NCI-H1092 treated with DMSO at 0.1 percent for 48 hours (cell line): ENCODE data around the gene TECTB.

Source experiments
- DNase-seq: peaks from one replicate; lab custom pipeline; 2025; lab: John Stamatoyannopoulos, UW

TECTB gene

GRCh38 chr10:112274831-112275230 is 8.4 kb upstream of the TECTB start:
- no peak for DNase-seq

- no peak for DNase-seq
These were observed 7.5 kb upstream of the TECTB start for GRCh38 chr10:112275512-112276245.

GRCh38 chr10:112278871-112279270 is 4.3 kb upstream of the TECTB start:
- no peak for DNase-seq

GRCh38 chr10:112279433-112279832 is 3.8 kb upstream of the TECTB start:
- DNase-seq, result no peak

- no peak for DNase-seq
These were observed 2.8 kb upstream of the TECTB start for GRCh38 chr10:112280205-112280921.

- no peak for DNase-seq
These were observed 1.1 kb upstream of the TECTB start for GRCh38 chr10:112282086-112282485.

GRCh38 chr10:112286837-112287818 is 3.9 kb downstream of the TECTB start:
- DNase-seq, result peak; percentile 28

- DNase-seq, result no peak
These were observed 4.6 kb downstream of the TECTB start for GRCh38 chr10:112287844-112288243.

GRCh38 chr10:112288486-112288885 is 5.3 kb downstream of the TECTB start:
- no peak for DNase-seq

GRCh38 chr10:112289373-112290053 is 6.3 kb downstream of the TECTB start:
- DNase-seq, result no peak

GRCh38 chr10:112290054-112290373 is 6.8 kb downstream of the TECTB start:
- DNase-seq, result no peak

- DNase-seq, result no peak
These were observed 11.0 kb downstream of the TECTB start for GRCh38 chr10:112294169-112294568.

- DNase-seq, result no peak
These were observed 12.9 kb downstream of the TECTB start for GRCh38 chr10:112295853-112296830.

- no peak for DNase-seq
These were observed 13.7 kb downstream of the TECTB start for GRCh38 chr10:112296908-112297331.

- no peak for DNase-seq
These were observed 15.4 kb downstream of the TECTB start for GRCh38 chr10:112298581-112298980.

GRCh38 chr10:112299456-112299855 is 16.3 kb downstream of the TECTB start:
- DNase-seq, result no peak

- DNase-seq, result no peak
These were observed 19.1 kb downstream of the TECTB start for GRCh38 chr10:112302335-112302734.

- DNase-seq, result no peak
These were observed 20.3 kb downstream of the TECTB start for GRCh38 chr10:112303528-112303927.

GRCh38 chr10:112304267-112304859 is 21.2 kb downstream of the TECTB start:
- DNase-seq, result no peak
